HG03196 (cell line): Measurements from ENCODE around the gene CXXC5.

Source experiments
- ATAC-seq: cut with Tn5 transposase; IDR thresholded peaks from one replicate; pipeline ENCODE4 v1.9.1; 2021; ENCODE audit not compliant: unreplicated experiment

CXXC5 gene

GRCh38 chr5:139650689-139651042 lies 2.5 kb downstream of the CXXC5 start:
- no peak for ATAC-seq

GRCh38 chr5:139651043-139651834 lies 3.1 kb downstream of the CXXC5 start:
- no peak for ATAC-seq

GRCh38 chr5:139651853-139652787 lies 4.0 kb downstream of the CXXC5 start:
- peak; percentile 41 for ATAC-seq

GRCh38 chr5:139652788-139653241 lies 4.7 kb downstream of the CXXC5 start:
- ATAC-seq: peak; percentile 31

- ATAC-seq: no peak
Measured at GRCh38 chr5:139653616-139654015, 5.5 kb downstream of the CXXC5 start.

GRCh38 chr5:139654464-139654863 lies 6.3 kb downstream of the CXXC5 start:
- ATAC-seq: no peak

GRCh38 chr5:139654871-139655491 lies 6.8 kb downstream of the CXXC5 start:
- no peak for ATAC-seq

GRCh38 chr5:139655727-139656271 lies 7.7 kb downstream of the CXXC5 start:
- no peak for ATAC-seq

GRCh38 chr5:139657363-139658321 lies 9.5 kb downstream of the CXXC5 start:
- no peak for ATAC-seq

GRCh38 chr5:139658501-139658927 lies 10.4 kb downstream of the CXXC5 start:
- ATAC-seq: no peak

- ATAC-seq: no peak
Measured at GRCh38 chr5:139658928-139659667, 10.9 kb downstream of the CXXC5 start.

- ATAC-seq: no peak
Measured at GRCh38 chr5:139659695-139660101, 11.5 kb downstream of the CXXC5 start.

GRCh38 chr5:139660105-139660922 lies 12.2 kb downstream of the CXXC5 start:
- ATAC-seq: no peak

GRCh38 chr5:139660923-139661814 lies 13.0 kb downstream of the CXXC5 start:
- ATAC-seq: peak; percentile 31

GRCh38 chr5:139662617-139663016 lies 14.5 kb downstream of the CXXC5 start:
- no peak for ATAC-seq

- no peak for ATAC-seq
Measured at GRCh38 chr5:139663207-139664085, 15.3 kb downstream of the CXXC5 start.
